Endothelial cell (in vitro differentiated cells): Measurements from ENCODE around the gene MGST2. TPM values are rescaled to one million over a fixed set of nuclear protein-coding genes. Genes with fewer than 3 reads are reported as not detected.

Experiments
- DNase-seq: peaks from one replicate; pipeline ENCODE4 v3.0.0; 2021; ENCODE audit warnings: low spot score
- H3K27ac Mint-ChIP-seq: one replicate; pipeline ENCODE4 v1.8.0; 2021; ENCODE audit warnings: mixed read lengths, inconsistent platforms; ENCODE audit not compliant: unreplicated experiment
- H3K27me3 Mint-ChIP-seq: one replicate; pipeline ENCODE4 v1.8.0; 2021; ENCODE audit warnings: mild to moderate bottlenecking, moderate library complexity, mixed read lengths, inconsistent platforms; ENCODE audit not compliant: unreplicated experiment
- H3K36me3 Mint-ChIP-seq: one replicate; pipeline ENCODE4 v1.8.0; 2021; ENCODE audit warnings: mild to moderate bottlenecking, low read depth, mixed read lengths, inconsistent platforms; ENCODE audit not compliant: unreplicated experiment
- H3K4me1 Mint-ChIP-seq: one replicate; pipeline ENCODE4 v1.8.0; 2021; ENCODE audit warnings: mild to moderate bottlenecking, mixed read lengths, inconsistent platforms; ENCODE audit not compliant: unreplicated experiment
- H3K4me3 Mint-ChIP-seq: one replicate; pipeline ENCODE4 v1.8.0; 2021; ENCODE audit warnings: mild to moderate bottlenecking, mixed read lengths, inconsistent platforms; ENCODE audit not compliant: unreplicated experiment
- H3K9me3 Mint-ChIP-seq: one replicate; pipeline ENCODE4 v1.8.0; 2021; ENCODE audit warnings: mixed read lengths, inconsistent platforms; ENCODE audit not compliant: unreplicated experiment
- CTCF ChIP-seq: fragments of 200-600 bp; sonication (generic); IDR thresholded peaks from one replicate; pipeline ENCODE4 v1.5.0; 2021; ENCODE audit warnings: antibody characterized with exemption; ENCODE audit not compliant: unreplicated experiment
- total RNA-seq: library from RNA; stranded (reverse); fragmentation: NEBNext Ultra II Directional; extraction: Animal tissue kit (Norgen Biotek cat#: 25700); gene quantifications from one replicate; pipeline ENCODE4 v1.2.1, GENCODE V29; 2021; ENCODE audit not compliant: unreplicated experiment

Gene MGST2
- total RNA-seq, 1 donor from 2014 or later = 98.3 TPM

- peaks cover 23% of the 10 kb centered on the region for H3K4me1 Mint-ChIP-seq
- peak; percentile 72 for DNase-seq
Measured at GRCh38 chr4:139651282-139652194, 14.1 kb upstream of the MGST2 start.

GRCh38 chr4:139654516-139654915, 11.1 kb upstream of the MGST2 start:
- no peak for TF ChIP-seq CTCF
- Mint-ChIP-seq H3K36me3 (peaks cover 3% of the 10 kb centered on the region), H3K4me3 (no peak overlapping the region), H3K4me1 (peaks cover 44% of the 10 kb centered on the region), H3K27ac (no peak overlapping the region), H3K27me3 (peaks cover 8% of the 10 kb centered on the region), H3K9me3 (no peaks in the 10 kb centered on the region)
- no peak for DNase-seq

More at GRCh38 chr4:139651282-139652194, 14.1 kb upstream of the MGST2 start:
- no peak overlapping the region for H3K4me3 Mint-ChIP-seq
- peaks cover 4% of the 10 kb centered on the region for H3K27me3 Mint-ChIP-seq
- no peaks in the 10 kb centered on the region for H3K9me3 Mint-ChIP-seq
- no peak overlapping the region for H3K27ac Mint-ChIP-seq
- TF ChIP-seq CTCF = peak; percentile 92
- H3K36me3 Mint-ChIP-seq = peaks cover 3% of the 10 kb centered on the region

- Mint-ChIP-seq H3K27ac (peak overlapping the region; percentile 6), H3K4me3 (no peak overlapping the region)
- peak; percentile 26 for DNase-seq
Measured at GRCh38 chr4:139655116-139655515, 10.5 kb upstream of the MGST2 start.

GRCh38 chr4:139656614-139657486, 8.8 kb upstream of the MGST2 start:
- H3K36me3 Mint-ChIP-seq = no peaks in the 10 kb centered on the region
- peak; percentile 80 for TF ChIP-seq CTCF
- H3K9me3 Mint-ChIP-seq = no peaks in the 10 kb centered on the region
- peak overlapping the region; percentile 88 for H3K27ac Mint-ChIP-seq
- H3K4me3 Mint-ChIP-seq = no peak overlapping the region
- H3K27me3 Mint-ChIP-seq = peaks cover 8% of the 10 kb centered on the region
- peak; percentile 67 for DNase-seq
- peaks cover 52% of the 10 kb centered on the region for H3K4me1 Mint-ChIP-seq

More at GRCh38 chr4:139655116-139655515, 10.5 kb upstream of the MGST2 start:
- Mint-ChIP-seq H3K4me1 (peaks cover 47% of the 10 kb centered on the region), H3K27me3 (peaks cover 8% of the 10 kb centered on the region), H3K9me3 (no peaks in the 10 kb centered on the region), H3K36me3 (peaks cover 3% of the 10 kb centered on the region)
- TF ChIP-seq CTCF = no peak
